ENCODE results near the gene SPATS2L. TPM values are rescaled to one million over a fixed set of nuclear protein-coding genes. Genes with fewer than 3 reads are reported as not detected.

Gene SPATS2L
- total RNA-seq, 1 donor from 2014 or later = 43.8 TPM

- DNase-seq = no peak
Measured at GRCh38 chr2:200515155-200515554, 208.7 kb downstream of the SPATS2L start.

GRCh38 chr2:200523158-200523557, 216.7 kb downstream of the SPATS2L start:
- no peak for DNase-seq

- DNase-seq = no peak
Measured at GRCh38 chr2:200523604-200524003, 217.1 kb downstream of the SPATS2L start.

GRCh38 chr2:200525066-200525465, 218.6 kb downstream of the SPATS2L start:
- DNase-seq = no peak

GRCh38 chr2:200525551-200525881, 219.0 kb downstream of the SPATS2L start:
- no peak for DNase-seq

- DNase-seq = peak; percentile 95
Measured at GRCh38 chr2:200525882-200526651, 219.6 kb downstream of the SPATS2L start, which contains the start of gene SGO2. SGO2 (plus strand) TSS chr2:200526207; CDS start chr2:200532976, 6,769 bp downstream.

GRCh38 chr2:200528228-200528627, 221.7 kb downstream of the SPATS2L start:
- no peak for DNase-seq

Small RNAs within 50 kb of the gene (small RNA-seq; reads per million reads assigned to genes)
- not detected for gene RNY4P34

Other genes with a start within 250 kb of the SPATS2L start
- 10.0 TPM for gene KCTD18, start 203.4 kb downstream of the SPATS2L start, total RNA-seq
- gene SGO2, start 219.5 kb downstream of the SPATS2L start, total RNA-seq = 4.8 TPM

Measured in occipital lobe (tissue), 3 donors.